K562 (cell line): Measurements from ENCODE around the gene TNFAIP8L2. TPM values are rescaled to one million over a fixed set of nuclear protein-coding genes. Genes with fewer than 3 reads are reported as not detected.

Experiments
- ATAC-seq: fragments of 200-7000 bp; cut with Tn5 transposase; 3 replicates; pipeline ENCODE4 v1.9.1; 2020; ENCODE audit warnings: moderate library complexity
- BruUV-seq: library from RNA; stranded (reverse); fragments of 400-500 nt; replicated peaks from 2 replicates; lab custom pipeline; 2021; lab: Mats Ljungman, UMichigan
- CTCF ChIA-PET: fragments of 300-600 bp; formaldehyde crosslinking; extraction: SDS; loops from one replicate; lab custom pipeline; 2021; ENCODE audit warnings: low intra/inter-chr PET ratio; lab: Yijun Ruan, JAX
- POLR2A ChIA-PET: fragments of 300-600, 350-650 bp; sonication (Branson Sonifier 250); formaldehyde crosslinking; extraction: SDS; loops from one replicate; lab custom pipeline; 2021; ENCODE audit warnings: antibody characterized with exemption, inconsistent platforms; lab: Yijun Ruan, JAX
- DNase-seq, 4 experiments: peaks; one replicate each; pipeline versions ENCODE4 v3.0.0 to v3.0.0-alpha.2; 2011 to 2018; ENCODE audit warnings: low spot score in 3 of 4, mixed read lengths in 3 of 4; ENCODE audit errors: extremely low read depth in 1 of 4
- FAIRE-seq: peaks from 2 replicates; lab custom pipeline; 2011; peaks lifted over from hg19 to GRCh38; lab: Jason Lieb, UNC
- H2AFZ ChIP-seq: 2 replicates; pipeline ENCODE4 v1.6.0; 2011; ENCODE audit warnings: low read depth, low read length, control low read depth, inconsistent platforms
- H3K27ac ChIP-seq: fragments of 200-600 bp; 3 replicates; pipeline ENCODE4 v1.8.0; 2011; ENCODE audit warnings: low read depth, mild to moderate bottlenecking, control low read depth, inconsistent platforms, low read length, moderate library complexity, mixed read lengths; ENCODE audit errors: extremely low read depth
- H3K27me3 ChIP-seq, 2 experiments: fragments of 300-600 bp in 1 of 2; 2 replicates in 1 of 2; 3 replicates in 1 of 2; pipeline versions ENCODE4 v1.6.0 to v1.8.0; 2011; ENCODE audit warnings: inconsistent platforms in 2 of 2, low read length in 2 of 2, mild to moderate bottlenecking in 1 of 2, mixed read lengths in 1 of 2, moderate library complexity in 1 of 2; ENCODE audit not compliant: control insufficient read depth in 2 of 2, insufficient read depth in 2 of 2
- H3K36me3 ChIP-seq: fragments of 300-600 bp; 3 replicates; pipeline ENCODE4 v1.8.0; 2011; ENCODE audit warnings: mild to moderate bottlenecking, low read length, inconsistent platforms; ENCODE audit not compliant: control insufficient read depth, insufficient read depth
- H3K4me1 ChIP-seq, 2 experiments: fragments of 200-600 bp in 1 of 2; replicated peaks in 1 of 2; 2 replicates in 1 of 2; 3 replicates in 1 of 2; pipeline versions ENCODE4 v1.5.1 to v1.8.0; 2011; ENCODE audit warnings: inconsistent platforms in 2 of 2, low read length in 2 of 2, mild to moderate bottlenecking in 1 of 2, mixed read lengths in 1 of 2, moderate library complexity in 1 of 2; ENCODE audit not compliant: control insufficient read depth in 2 of 2, insufficient read depth in 2 of 2
- H3K4me2 ChIP-seq: 2 replicates; pipeline ENCODE4 v1.6.1; 2011; ENCODE audit warnings: low read length, control low read depth, inconsistent platforms, mixed read lengths; ENCODE audit not compliant: insufficient read depth
- H3K4me3 ChIP-seq: fragments of 200-600 bp; sonication (generic), shearing (Covaris generic); 2 replicates; pipeline ENCODE4 v1.5.1; 2016; ENCODE audit warnings: control low read depth, inconsistent platforms
- H3K79me2 ChIP-seq: fragments of 200-600 bp; 3 replicates; pipeline ENCODE4 v1.8.0; 2011; ENCODE audit warnings: low read length, inconsistent platforms; ENCODE audit not compliant: control insufficient read depth, insufficient read depth
- H3K9ac ChIP-seq, 2 experiments: 2 replicates each; pipeline versions ENCODE4 v1.6.0 to v1.6.1; 2011; ENCODE audit warnings: low read depth in 2 of 2, low read length in 2 of 2, control low read depth in 1 of 2, inconsistent platforms in 1 of 2, mild to moderate bottlenecking in 1 of 2, mixed read lengths in 1 of 2; ENCODE audit not compliant: insufficient read depth in 1 of 2
- H3K9me1 ChIP-seq: one replicate; pipeline ENCODE4 v1.6.0; 2011; ENCODE audit warnings: inconsistent platforms, mild to moderate bottlenecking, low read length, moderate library complexity; ENCODE audit not compliant: control insufficient read depth, insufficient read depth
- H3K9me3 ChIP-seq: replicated peaks from 2 replicates; pipeline ENCODE4 v1.5.1; 2011; ENCODE audit warnings: low read depth, low read length, inconsistent platforms; ENCODE audit not compliant: control insufficient read depth, insufficient read depth
- H4K20me1 ChIP-seq: replicated peaks from 2 replicates; pipeline ENCODE4 v1.6.1; 2011; ENCODE audit warnings: low read length, inconsistent platforms, mixed read lengths; ENCODE audit not compliant: control insufficient read depth, insufficient read depth
- ETS2 ChIP-seq: IDR thresholded peaks from 2 replicates; pipeline ENCODE4 v1.6.1; 2016; ENCODE audit warnings: borderline replicate concordance, missing genetic modification characterization, mild to moderate bottlenecking, moderate library complexity, missing compliant biosample characterization; ENCODE audit not compliant: poor library complexity, severe bottlenecking
- MTA2 ChIP-seq: fragments of 450-650 bp; IDR thresholded peaks from 2 replicates; pipeline ENCODE4 v1.6.1; 2016; ENCODE audit warnings: low read depth
- NFATC3 ChIP-seq: fragments of 450-650 bp; IDR thresholded peaks from 2 replicates; pipeline ENCODE4 v1.6.1; 2017; ENCODE audit warnings: mild to moderate bottlenecking
- NRF1 ChIP-seq, 2 experiments: fragments of 450-650 bp; IDR thresholded peaks in 1 of 2; conservative IDR thresholded peaks in 1 of 2; 2 replicates each; pipeline ENCODE4 v1.6.1; 2014; ENCODE audit warnings: mild to moderate bottlenecking in 2 of 2
- PHTF2 ChIP-seq: fragments of 250-450 bp; sonication (Bioruptor Pico); IDR thresholded peaks from 2 replicates; pipeline ENCODE4 v1.5.0; 2021; ENCODE audit warnings: mild to moderate bottlenecking
- POLR2G ChIP-seq: fragments of 200-400 bp; formaldehyde crosslinking; IDR thresholded peaks from 2 replicates; pipeline ENCODE4 v1.6.1; 2017; ENCODE audit warnings: low read depth, mild to moderate bottlenecking, antibody characterized with exemption, low read length, moderate library complexity
- XRCC5 ChIP-seq: fragments of 200-400 bp; formaldehyde crosslinking; IDR thresholded peaks from 2 replicates; pipeline ENCODE4 v1.6.1; 2017; ENCODE audit warnings: low read depth, mild to moderate bottlenecking, low read length
- ZNF146 ChIP-seq: IDR thresholded peaks from one replicate; pipeline ENCODE4 v1.6.1; 2018; ENCODE audit warnings: missing compliant biosample characterization; ENCODE audit not compliant: unreplicated experiment
- WGBS: fragments of 100-300 bp; shearing (Covaris generic); methylation state at CpG from one replicate; pipeline ENCODE4 v1.1.6; 2016; ENCODE audit warnings: low coverage, mixed read lengths; ENCODE audit not compliant: insufficient coverage; ENCODE audit errors: missing lambda C conversion rate; 5-methylcytosine and 5-hydroxymethylcytosine counted together
- in situ Hi-C: fragments of 300-500 bp; cut with MboI; formaldehyde crosslinking; loops from 4 replicates; pipeline ENCODE4 v1.15.0; 2018; ENCODE audit warnings: inconsistent platforms, mixed read lengths
- intact Hi-C: fragments of 100-400 bp; cut with micrococcal nuclease; formaldehyde crosslinking; loops from 2 replicates; pipeline ENCODE4 v1.14.2; 2022
- polyA plus RNA-seq, 8 experiments: library from polyadenylated mRNA; depleted of rRNA in 4 of 8; stranded (reverse) in 5 of 8; unstranded in 3 of 8; fragments of >200 nt; fragmentation: Nextera tagmentation in 2 of 8; fragmentation: Illumina TruSeq in 1 of 8; extraction: Ambion mirVana in 2 of 8; extraction: Trizol in 1 of 8; gene quantifications; 2 replicates each; pipeline versions ENCODE4 v1.2.1 to v1.2.3, GENCODE V29; 2011 to 2014; ENCODE audit warnings: inconsistent platforms in 1 of 8, missing spikeins in 1 of 8
- total RNA-seq, 7 experiments: library from RNA; depleted of rRNA in 6 of 7; stranded (reverse); fragments of >200 nt in 6 of 7; fragmentation: Illumina TruSeq in 2 of 7; extraction: Trizol in 2 of 7; gene quantifications; 2 replicates each; pipeline versions ENCODE4 v1.2.1 to v1.2.3, GENCODE V29; 2011 to 2021; ENCODE audit warnings: low replicate concordance in 1 of 7
- TF ChIP-seq, protein P1 (sequence below): fragments of 250-450 bp; sonication (Bioruptor Pico); IDR thresholded peaks from 2 replicates; pipeline ENCODE4 v1.4.0; 2020; ENCODE audit warnings: mild to moderate bottlenecking, moderate library complexity
- TF ChIP-seq, protein P2 (sequence below): fragments of 450-650 bp; formaldehyde crosslinking; IDR thresholded peaks from 2 replicates; pipeline ENCODE4 v1.4.0; 2022; ENCODE audit warnings: missing genetic modification characterization

The TNFAIP8L2 gene
- total and polyA plus RNA-seq, 9 of the 15 experiments (the other 6 are each of a cell fraction or from before 2014, with no cell fraction given), result 0.05 to 1.7 (median 0.52) TPM

DNA sequence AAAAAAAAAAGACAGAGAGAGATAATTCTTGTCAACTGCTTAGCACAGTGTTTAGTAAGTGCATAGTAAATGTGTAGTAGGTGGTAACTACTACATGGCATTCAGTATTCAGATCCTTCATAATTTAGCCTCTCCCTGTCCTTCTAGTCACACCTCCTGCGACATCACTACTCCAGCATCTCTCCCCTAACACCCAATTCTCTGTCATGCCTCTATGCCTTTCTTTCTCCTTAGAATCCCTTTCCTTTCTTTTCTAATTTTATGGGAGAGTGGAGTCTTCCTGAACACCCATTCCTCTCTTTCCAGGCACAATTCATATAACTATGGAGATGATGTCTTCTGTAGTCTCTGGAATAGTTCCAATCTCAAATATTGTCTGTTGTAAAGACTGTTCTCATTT is 37.4 kb downstream of the TNFAIP8L2 start:
- Histone ChIP-seq H3K9me1 (no peaks in the 10 kb centered on the region), H3K27ac (no peak overlapping the region), H3K4me3 (no peak overlapping the region), H3K36me3 (no peaks in the 10 kb centered on the region), H2AFZ (peak overlapping the region; percentile 56; the same call in 1 of the 2 replicates), H3K9me3 (no peaks in the 10 kb centered on the region), H3K4me2 (no peak overlapping the region), H3K9ac (no peak overlapping the region), H4K20me1 (no peaks in the 10 kb centered on the region), H3K4me1 (peaks cover 10 to 19% of the 10 kb centered on the region in 2 experiments; a peak in 4 of 5 replicates), H3K79me2 (peaks cover 15% of the 10 kb centered on the region), H3K27me3 (no peaks in the 10 kb centered on the region)
- 42% methylated on average over 1 of the region's 1 CpG for WGBS
- no peak for FAIRE-seq
- intact Hi-C loops (loop anchor here (5.0 to 10.0 kb wide), 2 partner anchors 191 to 543 kb away; no protein-coding TSS in a partner anchor), in situ Hi-C loops (no loop called here)
- POLR2A ChIA-PET, result interaction anchor here (0.6 kb wide), 1 partner anchor 312 kb away, joined by 3 read pairs; no protein-coding TSS in a partner anchor
- DNase-seq, result no peak
- BruUV-seq, result no TSS peak
- no peak for ATAC-seq
- CTCF ChIA-PET, result no interaction called here
- no peak for TF ChIP-seq ZNF146
- TF ChIP-seq NFATC3, result no peak
- no peak for TF ChIP-seq MTA2
- no peak for TF ChIP-seq POLR2G
- TF ChIP-seq NRF1 (conservative IDR thresholded peaks at IDR 0.05 in 1 of 2, IDR thresholded peaks at IDR 0.05 in 1 of 2), result no peak
- TF ChIP-seq, protein P1, sequence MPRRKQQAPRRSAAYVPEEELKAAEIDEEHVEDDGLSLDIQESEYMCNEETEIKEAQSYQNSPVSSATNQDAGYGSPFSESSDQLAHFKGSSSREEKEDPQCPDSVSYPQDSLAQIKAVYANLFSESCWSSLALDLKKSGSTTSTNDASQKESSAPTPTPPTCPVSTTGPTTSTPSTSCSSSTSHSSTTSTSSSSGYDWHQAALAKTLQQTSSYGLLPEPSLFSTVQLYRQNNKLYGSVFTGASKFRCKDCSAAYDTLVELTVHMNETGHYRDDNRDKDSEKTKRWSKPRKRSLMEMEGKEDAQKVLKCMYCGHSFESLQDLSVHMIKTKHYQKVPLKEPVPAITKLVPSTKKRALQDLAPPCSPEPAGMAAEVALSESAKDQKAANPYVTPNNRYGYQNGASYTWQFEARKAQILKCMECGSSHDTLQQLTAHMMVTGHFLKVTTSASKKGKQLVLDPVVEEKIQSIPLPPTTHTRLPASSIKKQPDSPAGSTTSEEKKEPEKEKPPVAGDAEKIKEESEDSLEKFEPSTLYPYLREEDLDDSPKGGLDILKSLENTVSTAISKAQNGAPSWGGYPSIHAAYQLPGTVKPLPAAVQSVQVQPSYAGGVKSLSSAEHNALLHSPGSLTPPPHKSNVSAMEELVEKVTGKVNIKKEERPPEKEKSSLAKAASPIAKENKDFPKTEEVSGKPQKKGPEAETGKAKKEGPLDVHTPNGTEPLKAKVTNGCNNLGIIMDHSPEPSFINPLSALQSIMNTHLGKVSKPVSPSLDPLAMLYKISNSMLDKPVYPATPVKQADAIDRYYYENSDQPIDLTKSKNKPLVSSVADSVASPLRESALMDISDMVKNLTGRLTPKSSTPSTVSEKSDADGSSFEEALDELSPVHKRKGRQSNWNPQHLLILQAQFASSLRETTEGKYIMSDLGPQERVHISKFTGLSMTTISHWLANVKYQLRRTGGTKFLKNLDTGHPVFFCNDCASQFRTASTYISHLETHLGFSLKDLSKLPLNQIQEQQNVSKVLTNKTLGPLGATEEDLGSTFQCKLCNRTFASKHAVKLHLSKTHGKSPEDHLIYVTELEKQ (CRISPR knock-in tag), result no peak
- TF ChIP-seq, protein P2, sequence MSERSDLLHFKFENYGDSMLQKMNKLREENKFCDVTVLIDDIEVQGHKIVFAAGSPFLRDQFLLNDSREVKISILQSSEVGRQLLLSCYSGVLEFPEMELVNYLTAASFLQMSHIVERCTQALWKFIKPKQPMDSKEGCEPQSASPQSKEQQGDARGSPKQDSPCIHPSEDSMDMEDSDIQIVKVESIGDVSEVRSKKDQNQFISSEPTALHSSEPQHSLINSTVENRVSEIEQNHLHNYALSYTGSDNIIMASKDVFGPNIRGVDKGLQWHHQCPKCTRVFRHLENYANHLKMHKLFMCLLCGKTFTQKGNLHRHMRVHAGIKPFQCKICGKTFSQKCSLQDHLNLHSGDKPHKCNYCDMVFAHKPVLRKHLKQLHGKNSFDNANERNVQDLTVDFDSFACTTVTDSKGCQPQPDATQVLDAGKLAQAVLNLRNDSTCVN (CRISPR knock-in tag), result no peak
- TF ChIP-seq XRCC5, result no peak
- TF ChIP-seq ETS2, result no peak
- TF ChIP-seq PHTF2 (CRISPR knock-in tag), result no peak
